GM21528 (cell line): ENCODE measurements around the gene RNF169.

Source experiments
- ATAC-seq: cut with Tn5 transposase; IDR thresholded peaks from one replicate; pipeline ENCODE4 v1.9.1; 2021; ENCODE audit warnings: mild to moderate bottlenecking, moderate library complexity; ENCODE audit not compliant: unreplicated experiment, low FRiP score

Gene RNF169

GRCh38 chr11:74766905-74767304 is 18.3 kb downstream of the RNF169 start:
- ATAC-seq = no peak

GRCh38 chr11:74768172-74768651 is 19.6 kb downstream of the RNF169 start:
- ATAC-seq = peak; percentile 53

- ATAC-seq = no peak
These were observed 20.5 kb downstream of the RNF169 start for GRCh38 chr11:74769055-74769707.

GRCh38 chr11:74770456-74770855 is 21.8 kb downstream of the RNF169 start:
- no peak for ATAC-seq

- no peak for ATAC-seq
These were observed 22.5 kb downstream of the RNF169 start for GRCh38 chr11:74771139-74771538.

GRCh38 chr11:74773476-74773875 is 24.8 kb downstream of the RNF169 start:
- ATAC-seq = no peak

- no peak for ATAC-seq
These were observed 27.1 kb downstream of the RNF169 start for GRCh38 chr11:74775762-74776161.

- no peak for ATAC-seq
These were observed 27.9 kb downstream of the RNF169 start for GRCh38 chr11:74776546-74776945.

- no peak for ATAC-seq
These were observed 28.4 kb downstream of the RNF169 start for GRCh38 chr11:74777038-74777437.

GRCh38 chr11:74777877-74778276 is 29.2 kb downstream of the RNF169 start:
- ATAC-seq = no peak

GRCh38 chr11:74778581-74778980 is 29.9 kb downstream of the RNF169 start:
- ATAC-seq = no peak

GRCh38 chr11:74780248-74781005 is 31.8 kb downstream of the RNF169 start:
- no peak for ATAC-seq

- ATAC-seq = peak; percentile 78
These were observed 34.7 kb downstream of the RNF169 start for GRCh38 chr11:74783241-74783871.

- no peak for ATAC-seq
These were observed 35.6 kb downstream of the RNF169 start for GRCh38 chr11:74784234-74784633.

- ATAC-seq = no peak
These were observed 36.1 kb downstream of the RNF169 start for GRCh38 chr11:74784726-74785125.

GRCh38 chr11:74786574-74786973 is 37.9 kb downstream of the RNF169 start:
- no peak for ATAC-seq

- ATAC-seq = no peak
These were observed 42.9 kb downstream of the RNF169 start for GRCh38 chr11:74791333-74792100.

- no peak for ATAC-seq
These were observed 57.6 kb downstream of the RNF169 start for GRCh38 chr11:74806267-74806666.

GRCh38 chr11:74809801-74810200 is 61.2 kb downstream of the RNF169 start:
- no peak for ATAC-seq

- ATAC-seq = no peak
These were observed 67.3 kb downstream of the RNF169 start for GRCh38 chr11:74815966-74816365.

- no peak for ATAC-seq
These were observed 68.0 kb downstream of the RNF169 start for GRCh38 chr11:74816664-74817063.
